NCI-H1417 (cell line): ENCODE measurements around the gene C2orf81.

Experiments used
- DNase-seq, 3 experiments: peaks; one replicate each; lab custom pipeline; 2025; lab: John Stamatoyannopoulos, UW

Gene C2orf81

GRCh38 chr2:74423231-74424095 is 2.0 kb upstream of the C2orf81 start:
- no peak for DNase-seq

GRCh38 chr2:74420443-74421103 is 846 bp downstream of the C2orf81 start:
- DNase-seq = peak in 2 of 3 experiments; percentile 68

- DNase-seq = no peak
Observed at GRCh38 chr2:74420006-74420405, 1.4 kb downstream of the C2orf81 start.

- no peak for DNase-seq
Observed at GRCh38 chr2:74419345-74419744, 2.1 kb downstream of the C2orf81 start.

GRCh38 chr2:74418312-74418711 is 3.1 kb downstream of the C2orf81 start:
- no peak for DNase-seq

- no peak for DNase-seq
Observed at GRCh38 chr2:74417763-74418162, 3.7 kb downstream of the C2orf81 start.

GRCh38 chr2:74417197-74417596 is 4.2 kb downstream of the C2orf81 start:
- DNase-seq = no peak

GRCh38 chr2:74416778-74417177 is 4.6 kb downstream of the C2orf81 start:
- DNase-seq = no peak

- DNase-seq = no peak
Observed at GRCh38 chr2:74415762-74416395, 5.5 kb downstream of the C2orf81 start.

GRCh38 chr2:74414881-74415761 is 6.3 kb downstream of the C2orf81 start:
- no peak for DNase-seq

GRCh38 chr2:74414441-74414840 is 7.0 kb downstream of the C2orf81 start:
- no peak for DNase-seq

GRCh38 chr2:74413001-74413698 is 8.3 kb downstream of the C2orf81 start:
- no peak for DNase-seq

- DNase-seq = no peak
Observed at GRCh38 chr2:74407682-74408081, 13.7 kb downstream of the C2orf81 start.

- no peak for DNase-seq
Observed at GRCh38 chr2:74406035-74406434, 15.4 kb downstream of the C2orf81 start.

GRCh38 chr2:74401891-74402290 is 19.5 kb downstream of the C2orf81 start:
- DNase-seq = no peak

- peak in 2 of 3 experiments; percentile 15 to 57 for DNase-seq
Observed at GRCh38 chr2:74399785-74400184, 21.6 kb downstream of the C2orf81 start.

GRCh38 chr2:74396149-74396548 is 25.3 kb downstream of the C2orf81 start:
- DNase-seq = no peak

- DNase-seq = no peak
Observed at GRCh38 chr2:74393525-74393924, 27.9 kb downstream of the C2orf81 start.

GRCh38 chr2:74392449-74392743 is 29.0 kb downstream of the C2orf81 start:
- DNase-seq = no peak

- peak; percentile 86 to 98 (median 93) for DNase-seq
Observed at GRCh38 chr2:74391580-74392448, 29.6 kb downstream of the C2orf81 start.

- DNase-seq = no peak
Observed at GRCh38 chr2:74391209-74391579, 30.2 kb downstream of the C2orf81 start.
